HL-60 (cell line): ENCODE measurements around the gene IL25.

Source experiments
- DNase-seq, 2 experiments: peaks; one replicate each; pipeline ENCODE4 v3.0.0-alpha.2; 2010 to 2020; ENCODE audit warnings: low read depth in 1 of 2, low spot score in 1 of 2
- H3K27ac ChIP-seq: fragments of 250-450 bp; sonication (Bioruptor Pico); replicated peaks from 2 replicates; pipeline ENCODE4 v1.5.1; 2020; ENCODE audit warnings: mild to moderate bottlenecking, moderate library complexity
- H3K27me3 ChIP-seq: fragments of 250-450 bp; sonication (Bioruptor Pico); 2 replicates; pipeline ENCODE4 v1.5.1; 2021; ENCODE audit warnings: mild to moderate bottlenecking, moderate library complexity; ENCODE audit not compliant: insufficient read depth, poor library complexity, severe bottlenecking
- H3K4me3 ChIP-seq: replicated peaks from 2 replicates; pipeline ENCODE4 v1.5.1; 2011; ENCODE audit warnings: mild to moderate bottlenecking, control low read depth, low read length; ENCODE audit not compliant: insufficient read depth
- GABPA ChIP-seq: IDR thresholded peaks from 2 replicates; pipeline ENCODE4 v1.6.1; 2012; ENCODE audit warnings: low read depth
- POLR2AphosphoS5 ChIP-seq: IDR thresholded peaks from 2 replicates; pipeline ENCODE4 v1.6.1; 2012; ENCODE audit warnings: low read depth
- REST ChIP-seq: IDR thresholded peaks from 2 replicates; pipeline ENCODE4 v1.6.1; 2012; ENCODE audit warnings: low read depth; ENCODE audit not compliant: insufficient replicate concordance
- SPI1 ChIP-seq: IDR thresholded peaks from 2 replicates; pipeline ENCODE4 v1.6.1; 2012; ENCODE audit warnings: low read depth, mild to moderate bottlenecking, borderline replicate concordance
- TF ChIP-seq, protein P1 (sequence below): IDR thresholded peaks from one replicate; pipeline ENCODE4 v1.5.1; 2011; ENCODE audit warnings: low read length, control low read depth, inconsistent platforms; ENCODE audit not compliant: insufficient read depth

IL25 gene

GRCh38 chr14:23404331-23404900 lies 31.8 kb downstream of the IL25 start:
- no peak overlapping the region for H3K4me3 ChIP-seq
- H3K27ac ChIP-seq: no peak overlapping the region
- H3K27me3 ChIP-seq: no peaks in the 10 kb centered on the region
- no peak for DNase-seq
- TF ChIP-seq REST: no peak
- TF ChIP-seq, protein P1, sequence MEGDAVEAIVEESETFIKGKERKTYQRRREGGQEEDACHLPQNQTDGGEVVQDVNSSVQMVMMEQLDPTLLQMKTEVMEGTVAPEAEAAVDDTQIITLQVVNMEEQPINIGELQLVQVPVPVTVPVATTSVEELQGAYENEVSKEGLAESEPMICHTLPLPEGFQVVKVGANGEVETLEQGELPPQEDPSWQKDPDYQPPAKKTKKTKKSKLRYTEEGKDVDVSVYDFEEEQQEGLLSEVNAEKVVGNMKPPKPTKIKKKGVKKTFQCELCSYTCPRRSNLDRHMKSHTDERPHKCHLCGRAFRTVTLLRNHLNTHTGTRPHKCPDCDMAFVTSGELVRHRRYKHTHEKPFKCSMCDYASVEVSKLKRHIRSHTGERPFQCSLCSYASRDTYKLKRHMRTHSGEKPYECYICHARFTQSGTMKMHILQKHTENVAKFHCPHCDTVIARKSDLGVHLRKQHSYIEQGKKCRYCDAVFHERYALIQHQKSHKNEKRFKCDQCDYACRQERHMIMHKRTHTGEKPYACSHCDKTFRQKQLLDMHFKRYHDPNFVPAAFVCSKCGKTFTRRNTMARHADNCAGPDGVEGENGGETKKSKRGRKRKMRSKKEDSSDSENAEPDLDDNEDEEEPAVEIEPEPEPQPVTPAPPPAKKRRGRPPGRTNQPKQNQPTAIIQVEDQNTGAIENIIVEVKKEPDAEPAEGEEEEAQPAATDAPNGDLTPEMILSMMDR: no peak
- TF ChIP-seq SPI1: no peak
- no peak for TF ChIP-seq POLR2AphosphoS5
- TF ChIP-seq GABPA: no peak

DNA sequence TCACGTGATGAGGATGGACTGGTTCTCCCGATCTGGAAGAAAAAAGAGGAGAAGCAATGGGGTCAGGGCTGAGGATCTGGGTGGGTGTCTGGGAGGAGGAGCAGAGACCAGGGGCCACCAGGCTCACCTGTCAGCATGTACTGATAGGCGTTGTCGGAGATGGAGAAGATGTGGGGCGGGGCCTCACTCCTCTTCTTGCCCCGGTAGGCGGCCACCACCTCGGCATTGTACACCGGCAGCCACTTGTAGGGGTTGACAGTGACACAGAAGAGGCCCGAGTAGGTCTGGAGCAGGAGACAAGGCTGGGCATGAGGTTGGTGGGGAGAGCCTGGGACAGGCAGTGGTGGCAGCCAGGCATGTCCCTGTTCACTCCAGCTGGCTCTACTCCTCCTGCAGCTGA lies 32.5 kb downstream of the IL25 start:
- Histone ChIP-seq H3K27ac (no peak overlapping the region), H3K4me3 (no peak overlapping the region), H3K27me3 (no peaks in the 10 kb centered on the region)
- no peak for TF ChIP-seq REST
- TF ChIP-seq, protein P1: no peak
- no peak for TF ChIP-seq GABPA
- no peak for TF ChIP-seq POLR2AphosphoS5
- TF ChIP-seq SPI1: no peak
- no peak for DNase-seq

DNA sequence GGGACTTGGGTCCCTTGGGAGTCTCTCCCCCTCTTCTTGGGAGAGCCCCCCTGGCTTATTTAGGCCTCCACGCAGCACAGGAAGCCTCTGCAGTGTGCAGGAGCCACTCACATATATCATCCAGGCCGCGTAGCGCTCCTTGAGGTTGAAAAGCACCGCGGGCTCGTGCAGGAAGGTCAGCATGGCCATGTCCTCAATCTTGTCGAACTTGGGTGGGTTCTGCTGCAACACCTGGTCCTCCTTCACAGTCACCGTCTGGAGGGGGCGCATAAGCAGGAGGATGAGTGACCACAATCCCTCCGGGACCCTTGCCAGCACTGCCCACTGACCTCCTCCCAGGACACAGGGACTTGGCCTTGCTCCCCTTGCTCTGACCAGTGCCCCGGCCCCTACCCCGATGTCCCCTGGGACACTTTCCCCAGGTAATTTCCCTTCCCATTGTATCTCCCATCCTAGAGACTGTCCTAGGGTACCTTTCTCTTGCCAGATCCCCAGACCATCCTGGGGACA lies 33.0 kb downstream of the IL25 start:
- TF ChIP-seq REST (no peak), GABPA (no peak), SPI1 (no peak), POLR2AphosphoS5 (no peak)
- TF ChIP-seq, protein P1: no peak
- Histone ChIP-seq H3K4me3 (no peak overlapping the region), H3K27me3 (no peaks in the 10 kb centered on the region), H3K27ac (no peak overlapping the region)
- DNase-seq: no peak
